ENCODE results near the gene HDAC7. TPM values are rescaled to one million over a fixed set of nuclear protein-coding genes. Genes with fewer than 3 reads are reported as not detected.

The HDAC7 gene
- total RNA-seq, 2 experiments from 2014 or later = 373 to 382 TPM

DNA sequence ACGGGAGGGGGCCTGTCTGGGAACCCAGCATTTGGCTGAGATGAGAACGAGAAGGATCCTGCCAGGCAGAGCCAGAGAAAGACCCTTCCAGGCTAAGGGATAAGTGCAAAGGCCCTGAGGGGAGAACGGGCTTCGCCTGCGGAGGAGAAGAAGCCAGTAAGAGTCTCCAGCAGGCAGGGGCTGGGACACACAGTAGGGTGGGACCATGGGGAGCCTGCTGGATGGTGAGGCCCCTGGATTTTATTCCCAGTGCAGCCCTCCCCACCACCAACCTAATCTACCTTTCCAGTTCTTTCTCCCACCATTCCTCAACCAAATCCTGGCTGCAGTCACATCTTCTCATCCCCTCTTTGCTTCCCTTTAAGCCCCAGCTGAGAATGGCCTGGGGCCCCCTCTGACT lies 73.6 kb downstream of the HDAC7 start:
- Mint-ChIP-seq H3K36me3 (ENCODE audit: low read depth) (no peaks in the 10 kb centered on the region), H3K4me1 (ENCODE audit: low read depth) (peaks cover 12% of the 10 kb centered on the region), H3K4me3 (no peak overlapping the region), H3K27ac (no peak overlapping the region), H3K9me3 (no peaks in the 10 kb centered on the region), H3K27me3 (no peaks in the 10 kb centered on the region)
- ATAC-seq = no peak
- intact Hi-C loops (cut with micrococcal nuclease) = no loop called here
- no peak for DNase-seq
- CTCF ChIA-PET = interaction anchor here (2.5 to 12.5 kb wide), 2 partner anchors 28 to 92 kb away, joined by 10 to 685 read pairs; partner anchors contain the start of gene SLC48A1
- TF ChIP-seq, protein P1, sequence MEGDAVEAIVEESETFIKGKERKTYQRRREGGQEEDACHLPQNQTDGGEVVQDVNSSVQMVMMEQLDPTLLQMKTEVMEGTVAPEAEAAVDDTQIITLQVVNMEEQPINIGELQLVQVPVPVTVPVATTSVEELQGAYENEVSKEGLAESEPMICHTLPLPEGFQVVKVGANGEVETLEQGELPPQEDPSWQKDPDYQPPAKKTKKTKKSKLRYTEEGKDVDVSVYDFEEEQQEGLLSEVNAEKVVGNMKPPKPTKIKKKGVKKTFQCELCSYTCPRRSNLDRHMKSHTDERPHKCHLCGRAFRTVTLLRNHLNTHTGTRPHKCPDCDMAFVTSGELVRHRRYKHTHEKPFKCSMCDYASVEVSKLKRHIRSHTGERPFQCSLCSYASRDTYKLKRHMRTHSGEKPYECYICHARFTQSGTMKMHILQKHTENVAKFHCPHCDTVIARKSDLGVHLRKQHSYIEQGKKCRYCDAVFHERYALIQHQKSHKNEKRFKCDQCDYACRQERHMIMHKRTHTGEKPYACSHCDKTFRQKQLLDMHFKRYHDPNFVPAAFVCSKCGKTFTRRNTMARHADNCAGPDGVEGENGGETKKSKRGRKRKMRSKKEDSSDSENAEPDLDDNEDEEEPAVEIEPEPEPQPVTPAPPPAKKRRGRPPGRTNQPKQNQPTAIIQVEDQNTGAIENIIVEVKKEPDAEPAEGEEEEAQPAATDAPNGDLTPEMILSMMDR (IDR thresholded peaks at IDR 0.05) = no peak
- POLR2A ChIA-PET = interaction anchor here (1.3 kb wide), 1 partner anchor 11 kb away, joined by 4 read pairs; no protein-coding TSS in a partner anchor

DNA sequence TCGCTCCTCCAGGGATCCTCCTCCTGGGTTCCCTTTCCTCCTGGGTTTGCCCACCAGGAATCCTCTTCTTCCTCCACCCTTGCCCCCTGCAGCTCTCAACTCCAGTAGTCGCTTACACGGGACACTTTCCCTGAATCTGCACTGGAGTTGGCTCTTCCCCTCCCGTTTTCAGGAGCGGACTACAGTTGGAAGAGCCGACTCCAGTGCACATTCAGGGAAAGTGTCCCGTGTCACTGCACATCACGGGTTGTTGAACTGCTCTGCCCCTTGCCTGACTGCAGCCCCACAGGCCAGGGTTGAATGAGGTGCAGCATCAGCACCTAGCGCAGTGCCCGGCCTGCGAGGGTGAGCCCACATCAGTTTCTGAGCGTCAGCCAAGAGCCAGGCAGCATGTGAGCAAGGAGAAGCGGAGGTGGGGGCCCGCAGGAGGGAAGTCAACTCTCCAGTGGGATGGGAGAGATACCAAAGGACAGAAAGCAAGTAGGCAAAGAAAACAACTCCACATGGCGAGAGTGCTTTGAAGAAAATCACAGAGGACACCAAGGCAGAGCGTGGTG lies 74.1 kb downstream of the HDAC7 start:
- Mint-ChIP-seq H3K36me3 (ENCODE audit: low read depth) (no peaks in the 10 kb centered on the region), H3K9me3 (no peaks in the 10 kb centered on the region), H3K27ac (no peak overlapping the region), H3K4me3 (no peak overlapping the region), H3K4me1 (ENCODE audit: low read depth) (peaks cover 16% of the 10 kb centered on the region), H3K27me3 (no peaks in the 10 kb centered on the region)
- DNase-seq = no peak
- no peak for ATAC-seq
- ChIA-PET CTCF (interaction anchor here (6.4 to 12.5 kb wide), 4 partner anchors 11 to 91 kb away, joined by 92 to 685 read pairs (median 320); partner anchors contain the start of genes ENDOU, RAPGEF3 and SLC48A1), POLR2A (interaction anchor here (3.0 kb wide), 1 partner anchor 22 kb away, joined by 15 read pairs; no protein-coding TSS in a partner anchor)
- intact Hi-C loops (cut with micrococcal nuclease) = no loop called here
- TF ChIP-seq, protein P1 (IDR thresholded peaks at IDR 0.05) = no peak

DNA sequence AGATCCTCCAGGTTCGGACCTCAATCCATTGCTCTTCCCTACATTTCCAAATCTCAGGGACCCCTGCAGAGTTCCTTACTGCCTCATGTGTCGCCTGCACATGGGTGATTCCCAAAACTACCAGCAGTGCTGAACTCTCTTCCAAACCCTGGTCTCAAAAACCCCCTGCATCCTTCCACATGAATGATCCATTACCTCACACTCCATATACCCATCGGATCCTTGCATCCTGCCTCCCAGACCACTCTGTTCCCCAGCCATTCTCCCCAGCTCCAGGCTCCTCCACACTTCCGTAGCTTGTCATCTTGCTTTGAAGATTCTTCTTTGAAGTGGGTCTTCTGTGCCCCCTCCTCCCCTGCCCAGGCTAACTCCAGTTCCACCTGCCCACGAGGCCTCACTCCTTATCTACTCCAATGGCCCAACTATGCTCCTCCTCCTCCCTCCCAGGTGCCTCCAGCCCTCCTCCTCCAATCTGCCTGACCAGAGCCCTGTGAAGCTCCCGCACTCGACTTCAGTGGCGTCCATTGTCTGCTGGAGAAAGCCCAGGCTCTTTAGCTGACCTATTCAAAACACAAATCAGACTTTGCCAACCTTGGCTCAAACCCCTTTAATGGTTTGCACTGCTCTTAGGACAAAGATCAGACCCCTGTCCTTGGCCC lies 74.8 kb downstream of the HDAC7 start:
- H3K9me3 Mint-ChIP-seq = no peaks in the 10 kb centered on the region
- ChIA-PET POLR2A (interaction anchor here (0.6 to 3.0 kb wide), 5 partner anchors 22 to 42 kb away, joined by 3 to 15 read pairs (median 3); no protein-coding TSS in a partner anchor), CTCF (interaction anchor here (0.9 to 12.5 kb wide), 14 partner anchors 9 to 218 kb away, joined by 3 to 685 read pairs (median 9); partner anchors contain the start of genes ENDOU, RAPGEF3, SLC48A1 and TMEM106C)
- no peaks in the 10 kb centered on the region for H3K27me3 Mint-ChIP-seq
- TF ChIP-seq, protein P1 (IDR thresholded peaks at IDR 0.05) = no peak
- H3K4me3 Mint-ChIP-seq = no peak overlapping the region
- peaks cover 20% of the 10 kb centered on the region for H3K4me1 Mint-ChIP-seq (ENCODE audit: low read depth)
- no peak for DNase-seq
- no peaks in the 10 kb centered on the region for H3K36me3 Mint-ChIP-seq (ENCODE audit: low read depth)
- H3K27ac Mint-ChIP-seq = no peak overlapping the region
- ATAC-seq = no peak
- intact Hi-C loops (cut with micrococcal nuclease) = loop anchor here (5.0 kb wide), 1 partner anchor 92 kb away; no protein-coding TSS in a partner anchor

DNA sequence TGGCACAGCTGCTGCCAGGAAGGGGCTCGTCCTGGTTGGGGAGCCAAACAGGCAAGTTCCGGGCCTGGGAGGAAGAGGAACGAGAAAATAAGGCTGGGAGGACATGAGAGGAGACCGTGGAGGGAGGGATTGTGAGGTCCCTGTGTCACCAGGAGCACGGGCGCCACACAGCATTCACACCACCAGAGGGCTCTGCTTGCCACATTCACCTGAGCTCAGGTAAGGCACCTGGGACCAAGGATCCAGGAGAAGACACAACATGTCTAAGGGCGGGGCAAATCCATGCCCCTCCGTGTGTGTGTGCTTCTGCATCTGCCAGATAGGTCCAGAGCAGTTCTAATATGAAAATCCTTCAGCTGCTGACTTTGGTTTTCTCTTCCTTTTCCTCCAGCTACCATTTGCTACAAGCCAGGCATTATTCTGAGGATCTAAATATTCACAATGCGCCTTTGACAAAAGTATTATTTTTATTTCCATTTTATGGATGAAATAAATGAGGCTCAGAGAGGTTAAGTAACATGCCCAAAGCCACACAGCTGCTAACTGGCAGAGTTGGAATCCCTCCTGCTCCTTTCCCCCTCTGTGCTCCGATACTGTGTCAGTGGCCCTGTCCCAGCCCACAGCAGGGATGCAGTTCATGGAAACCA lies 75.6 kb downstream of the HDAC7 start:
- intact Hi-C loops (cut with micrococcal nuclease) = loop anchor here (5.0 kb wide), 1 partner anchor 93 kb away; no protein-coding TSS in a partner anchor
- no peaks in the 10 kb centered on the region for H3K36me3 Mint-ChIP-seq (ENCODE audit: low read depth)
- TF ChIP-seq, protein P1 (IDR thresholded peaks at IDR 0.05) = peak; percentile 67
- ChIA-PET POLR2A (interaction anchor here (0.6 to 3.0 kb wide), 8 partner anchors 23 to 94 kb away, joined by 3 to 15 read pairs (median 4); partner anchors contain the start of gene SLC48A1), CTCF (interaction anchor here (0.6 to 12.5 kb wide), 23 partner anchors 8 to 219 kb away, joined by 3 to 685 read pairs (median 6); partner anchors contain the start of genes ENDOU, RAPGEF3, SLC48A1 and TMEM106C)
- H3K27me3 Mint-ChIP-seq = no peaks in the 10 kb centered on the region
- no peaks in the 10 kb centered on the region for H3K9me3 Mint-ChIP-seq
- H3K4me3 Mint-ChIP-seq = no peak overlapping the region
- H3K27ac Mint-ChIP-seq = no peak overlapping the region
- ATAC-seq (peak; percentile 44), DNase-seq (peak; percentile 78)
- peaks cover 26% of the 10 kb centered on the region for H3K4me1 Mint-ChIP-seq (ENCODE audit: low read depth)

Data from activated CD8-positive, alpha-beta T cell treated with anti-CD3 and anti-CD28 coated beads for 36 hours (primary cell).